T1000 (cell line): ENCODE measurements around the gene NUDT7.

Source experiments
- DNase-seq: peaks from one replicate; lab custom pipeline; 2025; ENCODE audit warnings: mixed read lengths; lab: John Stamatoyannopoulos, UW

The NUDT7 gene

GRCh38 chr16:77780378-77780837 is 58.1 kb downstream of the NUDT7 start:
- DNase-seq = peak; percentile 61

DNA sequence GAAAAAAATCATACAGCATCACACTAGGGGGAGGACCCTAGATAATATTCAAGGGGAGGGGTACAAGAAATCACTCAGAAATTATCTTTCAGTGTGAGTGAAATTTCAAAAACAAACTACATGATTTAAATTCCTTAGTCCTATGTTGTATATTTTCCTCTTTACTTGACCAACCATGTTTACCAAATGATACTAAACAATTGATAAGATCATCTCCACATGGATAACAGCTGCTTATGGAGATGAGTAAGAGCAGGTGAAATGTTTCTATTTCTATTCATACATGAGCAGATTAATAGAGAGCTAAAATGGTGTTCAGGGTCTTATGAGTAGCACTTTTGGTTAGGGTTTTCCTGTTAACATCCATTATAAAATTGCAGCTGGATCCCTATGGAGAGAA is 58.8 kb downstream of the NUDT7 start:
- DNase-seq = no peak

- no peak for DNase-seq
These were observed 60.4 kb downstream of the NUDT7 start for GRCh38 chr16:77782694-77783093.

- DNase-seq = no peak
These were observed 62.4 kb downstream of the NUDT7 start for GRCh38 chr16:77784441-77785372.

DNA sequence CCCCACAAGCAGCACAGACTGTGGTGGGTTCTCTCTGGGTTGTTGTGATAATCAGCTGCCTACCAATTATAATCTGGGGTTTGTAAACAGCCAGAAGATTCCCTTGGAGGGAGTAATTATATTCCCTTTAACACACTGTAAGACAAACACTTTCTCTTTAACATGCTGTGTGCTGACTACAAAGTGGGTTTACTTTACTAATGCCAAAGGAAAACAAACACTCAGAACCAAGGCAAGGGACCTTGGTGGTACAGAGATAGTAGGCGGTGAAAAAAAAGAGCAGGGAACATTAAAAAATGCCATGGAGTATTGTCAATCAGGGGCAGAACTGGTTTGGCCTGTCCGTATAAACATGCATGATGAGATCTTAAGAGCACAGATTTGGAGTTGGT is 63.1 kb downstream of the NUDT7 start:
- no peak for DNase-seq

- no peak for DNase-seq
These were observed 64.0 kb downstream of the NUDT7 start for GRCh38 chr16:77786186-77786847.

DNA sequence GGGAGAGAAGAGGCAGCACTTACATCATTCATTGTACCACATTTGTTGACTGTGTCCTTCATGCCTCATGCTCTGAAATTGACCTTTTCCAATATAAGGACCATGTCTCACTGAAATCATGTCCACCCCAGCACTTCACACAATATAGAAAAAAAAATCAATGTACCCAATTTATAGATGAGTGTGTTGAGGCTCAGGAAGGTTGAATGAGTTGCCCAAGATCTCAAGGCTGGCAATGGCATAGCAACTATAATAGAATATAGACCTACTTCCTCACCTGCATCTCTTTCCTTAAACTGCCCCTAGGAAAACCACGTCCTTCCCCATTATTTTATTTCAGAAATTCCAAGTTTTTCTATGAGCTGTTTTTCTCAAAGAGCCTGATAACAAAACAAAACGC is 65.1 kb downstream of the NUDT7 start:
- no peak for DNase-seq

GRCh38 chr16:77788181-77789084 is 66.1 kb downstream of the NUDT7 start, which contains the start of gene VAT1L:
Gene VAT1L (plus strand): TSS chr16:77788564. CDS start chr16:77788683, 119 bp downstream.
- DNase-seq = peak; percentile 24

GRCh38 chr16:77789085-77790008 is 67.0 kb downstream of the NUDT7 start:
- no peak for DNase-seq

DNA sequence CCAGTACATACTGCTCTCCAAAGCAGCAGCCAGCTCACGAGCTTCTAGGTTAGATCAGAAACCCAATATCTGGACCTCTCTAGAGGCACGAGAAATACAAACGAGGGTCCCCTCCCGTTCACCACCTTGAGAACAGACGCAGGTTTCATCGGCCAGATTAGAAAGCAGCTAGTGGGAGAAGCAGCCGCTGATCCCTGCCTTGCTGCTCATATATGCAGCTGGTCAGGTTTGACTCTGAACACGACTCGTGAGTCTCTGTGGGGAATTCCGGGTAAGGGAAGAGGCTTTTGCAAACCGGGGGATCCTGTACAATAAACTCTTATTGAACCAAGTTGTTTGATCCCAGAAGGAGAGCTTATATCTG is 67.7 kb downstream of the NUDT7 start:
- DNase-seq = no peak

DNA sequence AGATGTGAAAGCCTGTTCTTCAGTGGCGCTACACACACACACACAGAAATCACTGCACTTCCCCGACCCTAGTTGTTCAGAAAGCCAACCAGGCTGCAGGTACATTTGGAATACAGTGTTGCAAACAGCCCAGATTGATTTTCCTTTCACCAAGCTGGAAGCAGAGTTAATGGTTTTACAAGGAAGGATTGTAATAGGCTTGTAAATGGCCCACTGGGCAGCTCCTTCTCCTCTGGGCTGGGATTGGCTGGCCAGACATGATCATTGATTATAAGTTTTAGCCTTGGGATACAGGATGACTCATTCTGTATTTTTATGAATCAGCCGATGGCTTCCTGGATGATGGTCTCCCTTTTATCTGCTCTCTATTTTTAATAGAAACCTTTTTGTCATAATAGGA is 68.6 kb downstream of the NUDT7 start:
- DNase-seq = no peak
